ENCODE measurements around the gene EPHB1. TPM values are rescaled to one million over a fixed set of nuclear protein-coding genes. Genes with fewer than 3 reads are reported as not detected.

The EPHB1 gene
- total and polyA plus RNA-seq, 4 donors = 0.23 to 1.7 (median 0.52) TPM

- DNase-seq (ENCODE audit: low spot score) = no peak
- Histone ChIP-seq H3K4me3 (ENCODE audit: low read depth in 1 of 3, low read length in 3 of 3) (no peak overlapping the region), H3K9me3 (ENCODE audit: control insufficient read depth in 4 of 4, low read length in 3 of 4) (no peaks in the 10 kb centered on the region), H3K27me3 (ENCODE audit: control insufficient read depth in 4 of 4, insufficient read depth in 4 of 4, low read length in 3 of 4) (no peaks in the 10 kb centered on the region), H3K27ac (ENCODE audit: low read depth in 1 of 2, low read length in 2 of 2) (no peak overlapping the region), H3K36me3 (ENCODE audit: control insufficient read depth in 4 of 4, insufficient read depth in 3 of 4, low read depth in 1 of 4, low read length in 3 of 4) (no peaks in the 10 kb centered on the region), H3K4me1 (ENCODE audit: control insufficient read depth in 4 of 4, insufficient read depth in 4 of 4, low read length in 3 of 4) (no peaks in the 10 kb centered on the region), H3K9ac (ENCODE audit: low read depth in 1 of 2, low read length in 2 of 2) (no peak overlapping the region)
- TF ChIP-seq YY1 (IDR thresholded peaks at IDR 0.05) = no peak
- no peak for TF ChIP-seq EGR1 (IDR thresholded peaks at IDR 0.05; ENCODE audit: low read depth in 2 of 2)
- no peak for TF ChIP-seq REST (IDR thresholded peaks at IDR 0.05)
- no peak for TF ChIP-seq ATF3 (IDR thresholded peaks at IDR 0.05)
- TF ChIP-seq GABPA (IDR thresholded peaks at IDR 0.05 in 1 of 2, conservative IDR thresholded peaks at IDR 0.05 in 1 of 2) = no peak
- no peak for TF ChIP-seq FOXA1 (IDR thresholded peaks at IDR 0.05)
- no peak for TF ChIP-seq TAF1 (conservative IDR thresholded peaks at IDR 0.05)
- TF ChIP-seq RXRA (IDR thresholded peaks at IDR 0.05) = no peak
- no peak for TF ChIP-seq NR2F2 (IDR thresholded peaks at IDR 0.05)
- TF ChIP-seq HNF4A (conservative IDR thresholded peaks at IDR 0.05) = no peak
- no peak for TF ChIP-seq ZBTB33 (IDR thresholded peaks at IDR 0.05)
- 83% methylated on average over 1 of the region's 1 CpG for WGBS
Observed at GRCh38 chr3:134808835-134809234, 13.8 kb downstream of the EPHB1 start.

- Histone ChIP-seq H3K9me3 (ENCODE audit: control insufficient read depth in 4 of 4, low read length in 3 of 4) (no peaks in the 10 kb centered on the region), H3K4me1 (ENCODE audit: control insufficient read depth in 4 of 4, insufficient read depth in 4 of 4, low read length in 3 of 4) (no peaks in the 10 kb centered on the region), H3K9ac (ENCODE audit: low read depth in 1 of 2, low read length in 2 of 2) (no peak overlapping the region), H3K36me3 (ENCODE audit: control insufficient read depth in 4 of 4, insufficient read depth in 3 of 4, low read depth in 1 of 4, low read length in 3 of 4) (no peaks in the 10 kb centered on the region), H3K27ac (ENCODE audit: low read depth in 1 of 2, low read length in 2 of 2) (no peak overlapping the region), H3K27me3 (ENCODE audit: control insufficient read depth in 4 of 4, insufficient read depth in 4 of 4, low read length in 3 of 4) (no peaks in the 10 kb centered on the region), H3K4me3 (ENCODE audit: low read depth in 1 of 3, low read length in 3 of 3) (no peak overlapping the region)
- 59% methylated on average over 5 of the region's 5 CpGs for WGBS
- DNase-seq (ENCODE audit: low spot score) = no peak
- TF ChIP-seq RXRA (IDR thresholded peaks at IDR 0.05) = no peak
- no peak for TF ChIP-seq GABPA (IDR thresholded peaks at IDR 0.05 in 1 of 2, conservative IDR thresholded peaks at IDR 0.05 in 1 of 2)
- TF ChIP-seq FOXA2 (IDR thresholded peaks at IDR 0.05) = no peak
- TF ChIP-seq FOXA1 (IDR thresholded peaks at IDR 0.05) = no peak
- no peak for TF ChIP-seq TAF1 (conservative IDR thresholded peaks at IDR 0.05)
- TF ChIP-seq MAX (IDR thresholded peaks at IDR 0.05) = no peak
- TF ChIP-seq NR2F2 (IDR thresholded peaks at IDR 0.05) = no peak
Observed at GRCh38 chr3:134809427-134810051, 14.5 kb downstream of the EPHB1 start.
